Gastroesophageal sphincter (tissue), 4 donors: ENCODE measurements around the gene MXRA7. TPM values are rescaled to one million over a fixed set of nuclear protein-coding genes. Genes with fewer than 3 reads are reported as not detected.

ENCODE experiments used
- ATAC-seq: fragments of 150-250 bp; one replicate; pipeline ENCODE4 v1.9.1; 2016; ENCODE audit warnings: mild to moderate bottlenecking, moderate library complexity
- H3K27ac ChIP-seq, 4 donors: fragments of 200-600 bp; sonication (generic) in 3 of 4; 1 replicate in 3 of 4; 2 replicates in 1 of 4; pipeline ENCODE4 v1.5.1; 2016 to 2019
- H3K27me3 ChIP-seq: fragments of 200-600 bp; sonication (generic); one replicate; pipeline ENCODE4 v1.5.1; 2019
- H3K36me3 ChIP-seq, 2 donors: fragments of 200-600 bp; sonication (generic); one replicate each; pipeline ENCODE4 v1.5.1; 2019; ENCODE audit warnings: control low read depth in 1 of 2
- H3K4me1 ChIP-seq, 3 donors: fragments of 200-600 bp; sonication (generic); 1 replicate in 2 of 3; 2 replicates in 1 of 3; pipeline ENCODE4 v1.5.1; 2016 to 2019; ENCODE audit warnings: control low read depth in 2 of 3
- H3K4me3 ChIP-seq, 2 donors: fragments of 200-600 bp; sonication (generic); one replicate each; pipeline ENCODE4 v1.5.1; 2019; ENCODE audit warnings: mild to moderate bottlenecking in 1 of 2, moderate library complexity in 1 of 2
- H3K9me3 ChIP-seq, 3 donors: fragments of 200-600 bp; sonication (generic); one replicate each; pipeline ENCODE4 v1.5.1; 2017 to 2019; ENCODE audit warnings: control low read depth in 2 of 3
- EP300 ChIP-seq: sonication (generic); formaldehyde crosslinking; IDR thresholded peaks from one replicate; pipeline ENCODE4 v1.6.1; 2017; ENCODE audit warnings: antibody characterized with exemption, mild to moderate bottlenecking
- POLR2A ChIP-seq, 2 donors: fragments of 450-650 bp; IDR thresholded peaks; one replicate each; pipeline ENCODE4 v1.6.1; 2017; ENCODE audit warnings: antibody characterized with exemption in 2 of 2, mild to moderate bottlenecking in 2 of 2, moderate library complexity in 1 of 2
- POLR2AphosphoS5 ChIP-seq: sonication (generic); formaldehyde crosslinking; IDR thresholded peaks from one replicate; pipeline ENCODE4 v1.6.1; 2017; ENCODE audit warnings: antibody characterized with exemption
- WGBS, 2 donors: methylation state at CpG; one replicate each; pipeline ENCODE4 v1.1.5; 2018; ENCODE audit warnings: low coverage in 1 of 2; 5-methylcytosine and 5-hydroxymethylcytosine counted together
- total RNA-seq, 4 donors: library from RNA; depleted of rRNA; stranded (reverse); fragments of >200 nt; gene quantifications; one replicate each; pipeline ENCODE4 v1.1.0, GENCODE V29; 2016
- TF ChIP-seq, protein P1 (sequence below), 4 experiments: fragments of 200-600 bp in 2 of 4; fragments of 450-650 bp in 2 of 4; sonication (generic) in 1 of 4; IDR thresholded peaks; one replicate each; pipeline ENCODE4 v1.5.1; 2017 to 2019; ENCODE audit warnings: antibody characterized with exemption in 4 of 4, mild to moderate bottlenecking in 2 of 4, moderate library complexity in 2 of 4

The MXRA7 gene
- total RNA-seq, 4 donors from 2014 or later, result 333 to 451 (median 412) TPM

DNA sequence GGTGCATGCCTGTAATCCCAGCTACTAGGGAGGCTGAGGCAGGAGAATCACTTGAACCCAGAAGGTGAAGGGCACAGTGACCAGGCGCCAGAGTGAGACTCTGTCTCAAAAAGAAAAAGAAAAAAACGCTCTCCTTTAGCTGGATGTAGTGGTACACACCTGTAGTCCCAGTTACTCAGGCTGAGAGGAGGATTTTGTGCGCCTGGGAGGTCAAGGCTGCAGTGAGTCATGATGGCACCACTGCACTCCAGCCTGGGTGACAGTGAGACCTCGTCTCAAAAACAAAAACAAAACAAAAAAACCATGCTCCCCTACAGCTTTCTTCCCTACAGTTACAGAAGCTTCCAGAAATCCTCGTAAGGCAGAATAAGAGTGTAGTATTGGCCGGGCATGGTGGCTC is 34.1 kb downstream of the MXRA7 start:
- no peaks in the 10 kb centered on the region for H3K27me3 ChIP-seq
- H3K27ac ChIP-seq, result no peak overlapping the region
- H3K4me1 ChIP-seq, result peaks cover 3 to 20% (median 11%) of the 10 kb centered on the region in 3 donors
- TF ChIP-seq, protein P1, sequence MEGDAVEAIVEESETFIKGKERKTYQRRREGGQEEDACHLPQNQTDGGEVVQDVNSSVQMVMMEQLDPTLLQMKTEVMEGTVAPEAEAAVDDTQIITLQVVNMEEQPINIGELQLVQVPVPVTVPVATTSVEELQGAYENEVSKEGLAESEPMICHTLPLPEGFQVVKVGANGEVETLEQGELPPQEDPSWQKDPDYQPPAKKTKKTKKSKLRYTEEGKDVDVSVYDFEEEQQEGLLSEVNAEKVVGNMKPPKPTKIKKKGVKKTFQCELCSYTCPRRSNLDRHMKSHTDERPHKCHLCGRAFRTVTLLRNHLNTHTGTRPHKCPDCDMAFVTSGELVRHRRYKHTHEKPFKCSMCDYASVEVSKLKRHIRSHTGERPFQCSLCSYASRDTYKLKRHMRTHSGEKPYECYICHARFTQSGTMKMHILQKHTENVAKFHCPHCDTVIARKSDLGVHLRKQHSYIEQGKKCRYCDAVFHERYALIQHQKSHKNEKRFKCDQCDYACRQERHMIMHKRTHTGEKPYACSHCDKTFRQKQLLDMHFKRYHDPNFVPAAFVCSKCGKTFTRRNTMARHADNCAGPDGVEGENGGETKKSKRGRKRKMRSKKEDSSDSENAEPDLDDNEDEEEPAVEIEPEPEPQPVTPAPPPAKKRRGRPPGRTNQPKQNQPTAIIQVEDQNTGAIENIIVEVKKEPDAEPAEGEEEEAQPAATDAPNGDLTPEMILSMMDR (IDR thresholded peaks at IDR 0.05), result no peak
- TF ChIP-seq POLR2AphosphoS5 (no peak), POLR2A (IDR thresholded peaks at IDR 0.05) (no peak), EP300 (no peak)
- ATAC-seq, result no peak
- WGBS, 2 donors, result 80 to 83% methylated on average over 4 to 6 of the region's 6 CpGs
- no peaks in the 10 kb centered on the region for H3K9me3 ChIP-seq
- peaks cover 0 to 68% of the 10 kb centered on the region in 2 donors for H3K36me3 ChIP-seq
- no peak overlapping the region for H3K4me3 ChIP-seq

DNA sequence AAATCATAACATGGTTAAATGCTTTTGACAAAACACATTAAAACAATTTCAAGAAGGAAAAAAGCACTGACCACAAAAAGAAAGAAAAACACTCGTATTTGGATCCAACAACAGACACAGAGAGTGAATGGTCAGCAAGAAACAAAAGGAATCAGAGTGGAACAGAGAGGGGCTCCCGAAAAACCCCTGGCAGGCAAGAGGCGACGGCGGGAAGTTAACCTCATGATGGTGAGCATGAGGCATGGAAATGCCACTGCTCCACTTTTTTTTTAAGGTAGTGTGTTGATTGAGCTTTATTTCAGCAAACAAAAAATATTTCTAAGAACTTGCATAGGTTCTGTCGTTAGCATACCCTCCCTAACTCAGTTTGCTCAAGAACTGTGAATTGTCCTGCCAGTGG is 35.1 kb downstream of the MXRA7 start:
- peaks cover 0 to 63% of the 10 kb centered on the region in 2 donors for H3K36me3 ChIP-seq
- TF ChIP-seq POLR2AphosphoS5 (no peak), EP300 (no peak), POLR2A (IDR thresholded peaks at IDR 0.05) (no peak)
- TF ChIP-seq, protein P1 (IDR thresholded peaks at IDR 0.05), result no peak
- H3K27me3 ChIP-seq, result no peaks in the 10 kb centered on the region
- no peak overlapping the region for H3K4me3 ChIP-seq
- peaks cover 2 to 16% (median 4%) of the 10 kb centered on the region in 3 donors for H3K4me1 ChIP-seq
- 86 to 93% methylated on average over 4 to 5 of the region's 6 CpGs for WGBS, 2 donors
- no peak for ATAC-seq
- H3K9me3 ChIP-seq, result no peaks in the 10 kb centered on the region
- H3K27ac ChIP-seq, result no peak overlapping the region

DNA sequence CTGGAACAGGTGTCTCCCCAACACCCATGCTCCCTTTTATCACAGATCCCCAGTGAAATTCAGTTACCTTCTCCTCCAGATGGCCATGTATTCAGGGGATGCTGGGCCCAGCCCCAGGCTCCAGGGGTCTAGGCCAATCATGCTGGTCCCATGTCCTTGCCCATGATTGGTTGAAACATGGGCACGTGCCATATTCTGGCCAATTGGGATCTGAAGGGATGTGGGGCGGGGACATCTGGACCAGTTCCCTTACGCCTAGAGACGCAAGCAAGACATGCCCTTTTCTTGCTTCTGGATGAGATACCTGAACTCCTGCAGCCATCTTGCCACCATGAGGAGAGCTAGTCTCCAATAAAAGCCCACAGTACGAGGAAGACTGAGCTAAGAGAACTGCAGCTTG is 36.2 kb downstream of the MXRA7 start:
- no peaks in the 10 kb centered on the region for H3K27me3 ChIP-seq
- peaks cover 0 to 58% of the 10 kb centered on the region in 2 donors for H3K36me3 ChIP-seq
- 80 to 90% methylated on average over 1 to 2 of the region's 5 CpGs for WGBS, 2 donors
- H3K4me3 ChIP-seq, result no peak overlapping the region
- H3K4me1 ChIP-seq, result peaks cover 2 to 16% (median 4%) of the 10 kb centered on the region in 3 donors
- TF ChIP-seq, protein P1 (IDR thresholded peaks at IDR 0.05), result no peak
- TF ChIP-seq POLR2AphosphoS5 (no peak), EP300 (no peak), POLR2A (IDR thresholded peaks at IDR 0.05) (no peak)
- ATAC-seq, result no peak
- H3K27ac ChIP-seq, result no peak overlapping the region
- no peaks in the 10 kb centered on the region for H3K9me3 ChIP-seq

- H3K27me3 ChIP-seq, result no peaks in the 10 kb centered on the region
- no peaks in the 10 kb centered on the region for H3K9me3 ChIP-seq
- TF ChIP-seq, protein P1 (IDR thresholded peaks at IDR 0.05), result no peak
- TF ChIP-seq POLR2AphosphoS5 (no peak), EP300 (no peak), POLR2A (IDR thresholded peaks at IDR 0.05) (no peak)
- H3K36me3 ChIP-seq, result peaks cover 0 to 51% of the 10 kb centered on the region in 2 donors
- no peak overlapping the region for H3K27ac ChIP-seq
- no peak overlapping the region for H3K4me3 ChIP-seq
- peaks cover 2 to 18% (median 4%) of the 10 kb centered on the region in 3 donors for H3K4me1 ChIP-seq
- 69 to 86% methylated on average over 2 to 4 of the region's 5 CpGs for WGBS, 2 donors
- ATAC-seq, result no peak
Measured at GRCh38 chr17:76673729-76674128, 37.0 kb downstream of the MXRA7 start.

- WGBS, 2 donors, result 75 to 80% methylated on average over 1 to 2 of the region's 3 CpGs
- Histone ChIP-seq H3K27ac (peak overlapping the region in 2 of 4 donors; percentile 83 to 86), H3K9me3 (no peaks in the 10 kb centered on the region)
Measured at GRCh38 chr17:76672892-76673291, 37.9 kb downstream of the MXRA7 start.

More at GRCh38 chr17:76672892-76673291, 37.9 kb downstream of the MXRA7 start:
- Histone ChIP-seq H3K4me3 (no peak overlapping the region), H3K4me1 (peaks cover 2 to 22% (median 4%) of the 10 kb centered on the region in 3 donors), H3K27me3 (no peaks in the 10 kb centered on the region), H3K36me3 (peaks cover 0 to 43% of the 10 kb centered on the region in 2 donors)
- no peak for TF ChIP-seq POLR2A (IDR thresholded peaks at IDR 0.05)
- TF ChIP-seq, protein P1 (IDR thresholded peaks at IDR 0.05), result no peak
- TF ChIP-seq POLR2AphosphoS5, result no peak
- TF ChIP-seq EP300, result no peak
- ATAC-seq, result no peak
